ENCODE data around the gene BTBD18. TPM values are rescaled to one million over a fixed set of nuclear protein-coding genes. Genes with fewer than 3 reads are reported as not detected.

The BTBD18 gene
- total and polyA plus RNA-seq, 10 of the 15 experiments (the other 5 are each of a cell fraction or from before 2014, with no cell fraction given), result 0.05 to 0.58 (median 0.19) TPM; not detected in 6

- TF ChIP-seq MAX (IDR thresholded peaks at IDR 0.05; ENCODE audit: low read depth, low read length), result no peak
- TF ChIP-seq SMAD1 (IDR thresholded peaks at IDR 0.05; ENCODE audit: low read depth, partially characterized antibody), result no peak
- TF ChIP-seq NBN (IDR thresholded peaks at IDR 0.05), result peak; percentile 86
- TF ChIP-seq IKZF1 (conservative IDR thresholded peaks at IDR 0.05), result peak; percentile 67
- TF ChIP-seq CBX3 (IDR thresholded peaks at IDR 0.05; ENCODE audit: borderline replicate concordance, low read depth), result no peak
- TF ChIP-seq RAD21 (IDR thresholded peaks at IDR 0.05; ENCODE audit: insufficient read depth, low read depth, low read length), result no peak
- peak; percentile 73 for TF ChIP-seq PML (IDR thresholded peaks at IDR 0.05; ENCODE audit: low read length)
- no peak for TF ChIP-seq MYC (IDR thresholded peaks at IDR 0.05; ENCODE audit: insufficient read depth, insufficient read length, insufficient replicate concordance, low read length, severe bottlenecking)
- no peak for TF ChIP-seq CEBPZ (IDR thresholded peaks at IDR 0.05; ENCODE audit: low read depth, low read length)
- no peak for TF ChIP-seq RB1 (IDR thresholded peaks at IDR 0.05; ENCODE audit: borderline replicate concordance)
- no peak for TF ChIP-seq YBX1 (IDR thresholded peaks at IDR 0.05)
- TF ChIP-seq CBFB (IDR thresholded peaks at IDR 0.05; ENCODE audit: low read depth), result peak; percentile 89; the same call in 1 of the 2 replicates
- peak; percentile 71 to 74 for TF ChIP-seq BHLHE40 (IDR thresholded peaks at IDR 0.05; ENCODE audit: borderline replicate concordance in 1 of 2, low read depth in 2 of 2, low read length in 1 of 2)
- peak; percentile 86 for TF ChIP-seq MLLT1 (IDR thresholded peaks at IDR 0.05)
- TF ChIP-seq IRF4 (IDR thresholded peaks at IDR 0.05; ENCODE audit: low read depth, low read length), result peak; percentile 65; the same call in 1 of the 2 replicates
These were observed 40.5 kb upstream of the BTBD18 start (continued) for GRCh38 chr11:57792060-57792541.
